Ovary (tissue), 9 donors: Measurements from ENCODE around the gene BHLHE41. TPM values are rescaled to one million over a fixed set of nuclear protein-coding genes. Genes with fewer than 3 reads are reported as not detected.

Experiments
- DNase-seq, 5 donors: peaks; one replicate each; pipeline ENCODE4 v3.0.0-alpha.2; 2019 to 2020
- H3K27ac ChIP-seq, 2 donors: fragments of 200-600 bp; one replicate each; pipeline versions ENCODE4 v1.5.1 to v1.8.0; 2019 to 2022
- H3K27me3 ChIP-seq: fragments of 200-600 bp; one replicate; pipeline ENCODE4 v1.8.0; 2022
- H3K36me3 ChIP-seq: fragments of 200-600 bp; sonication (generic); one replicate; pipeline ENCODE4 v1.5.1; 2019
- H3K4me1 ChIP-seq: one replicate; pipeline ENCODE4 v1.8.1; 2013; ENCODE audit warnings: mild to moderate bottlenecking, moderate library complexity; ENCODE audit not compliant: insufficient read depth
- H3K4me3 ChIP-seq: fragments of 200-600 bp; sonication (generic); one replicate; pipeline ENCODE4 v1.5.1; 2017
- H3K9me3 ChIP-seq, 2 donors: fragments of 200-600 bp in 1 of 2; sonication (generic) in 1 of 2; one replicate each; pipeline versions ENCODE4 v1.5.1 to v1.8.1; 2013 to 2019; ENCODE audit warnings: mild to moderate bottlenecking in 1 of 2, moderate library complexity in 1 of 2
- EP300 ChIP-seq: sonication (generic); formaldehyde crosslinking; IDR thresholded peaks from one replicate; pipeline ENCODE4 v1.6.1; 2017; ENCODE audit warnings: antibody characterized with exemption
- POLR2A ChIP-seq: fragments of 450-650 bp; IDR thresholded peaks from one replicate; pipeline ENCODE4 v1.6.1; 2017; ENCODE audit warnings: antibody characterized with exemption, mild to moderate bottlenecking, moderate library complexity
- WGBS, 3 donors: extraction: QIAGEN DNeasy Blood & Tissue Kit in 1 of 3; methylation state at CpG; one replicate each; pipeline versions ENCODE4 v1.1.5 to v1.1.7; 2013 to 2017; 5-methylcytosine and 5-hydroxymethylcytosine counted together
- intact Hi-C, 4 donors: fragments of 100-400 bp; cut with DNase I; formaldehyde crosslinking; loops; one replicate each; pipeline versions ENCODE4 v1.11.0 to v1.15.1; 2022 to 2023
- polyA plus RNA-seq, 2 donors: library from polyadenylated mRNA; stranded (reverse); fragments of 200-250 nt in 1 of 2; fragments of 350-450 nt in 1 of 2; fragmentation: Illumina TruSeq in 1 of 2; extraction: RNeasy Lipid Tissue Mini Kit (QIAGEN cat#74804) in 1 of 2; gene quantifications; one replicate each; pipeline ENCODE4 v1.2.3, GENCODE V29; 2013 to 2014
- total RNA-seq, 7 donors: library from RNA; depleted of rRNA in 2 of 7; stranded (reverse); fragments of >200 nt in 2 of 7; fragmentation: NEBNext Ultra II Directional in 3 of 7; extraction: Animal tissue kit (Norgen Biotek cat#: 25700) in 3 of 7; gene quantifications; one replicate each; pipeline versions ENCODE4 v1.1.0 to v1.2.4, GENCODE V29; 2016 to 2023
- TF ChIP-seq, protein P1 (sequence below), 3 donors: fragments of 450-650 bp in 2 of 3; fragments of 200-600 bp in 1 of 3; IDR thresholded peaks; one replicate each; pipeline versions ENCODE4 v1.5.1 to v1.8.0; 2016 to 2022; ENCODE audit warnings: antibody characterized with exemption in 3 of 3, mild to moderate bottlenecking in 1 of 3
- donor health status: DM: no; HTN: no; CAD: no; lungs with moderate emphysema.
- donor health status: DM: no; HTN: no; CAD: no.
- donor health status: Bipolar disorder and iron deficiency.
- donor health status: DM: yes; HTN: yes; CAD: no.
- donor health status: DM: no; HTN: no; CAD: no.
- donor health status: DM: yes; HTN: yes; CAD: no.

The BHLHE41 gene
- total and polyA plus RNA-seq, 9 donors: 4.2 to 42.8 (median 27.4) TPM

DNA sequence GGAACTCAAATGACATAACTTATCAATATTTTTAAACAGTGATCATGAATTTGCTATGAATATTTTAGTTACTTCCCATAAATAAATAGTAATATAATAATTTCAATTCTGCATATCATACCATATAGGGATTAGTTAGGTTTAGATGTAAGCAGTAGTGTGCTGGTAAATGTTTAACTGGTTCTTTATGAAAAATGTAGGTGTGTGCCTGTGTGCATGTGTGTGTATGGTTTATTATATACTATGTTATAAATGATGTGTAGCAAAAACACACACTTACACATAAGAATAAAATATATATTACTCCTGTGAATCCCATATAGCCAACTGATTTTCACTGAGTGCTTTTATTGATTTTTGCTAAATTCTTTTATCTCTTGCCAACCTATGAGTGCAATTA is 14.0 kb upstream of the BHLHE41 start:
- Histone ChIP-seq H3K4me1 (peaks cover 8% of the 10 kb centered on the region), H3K9me3 (no peaks in the 10 kb centered on the region), H3K27ac (no peak overlapping the region), H3K27me3 (no peaks in the 10 kb centered on the region), H3K4me3 (no peak overlapping the region), H3K36me3 (no peaks in the 10 kb centered on the region)
- no peak for TF ChIP-seq EP300
- no peak for TF ChIP-seq POLR2A
- TF ChIP-seq, protein P1, sequence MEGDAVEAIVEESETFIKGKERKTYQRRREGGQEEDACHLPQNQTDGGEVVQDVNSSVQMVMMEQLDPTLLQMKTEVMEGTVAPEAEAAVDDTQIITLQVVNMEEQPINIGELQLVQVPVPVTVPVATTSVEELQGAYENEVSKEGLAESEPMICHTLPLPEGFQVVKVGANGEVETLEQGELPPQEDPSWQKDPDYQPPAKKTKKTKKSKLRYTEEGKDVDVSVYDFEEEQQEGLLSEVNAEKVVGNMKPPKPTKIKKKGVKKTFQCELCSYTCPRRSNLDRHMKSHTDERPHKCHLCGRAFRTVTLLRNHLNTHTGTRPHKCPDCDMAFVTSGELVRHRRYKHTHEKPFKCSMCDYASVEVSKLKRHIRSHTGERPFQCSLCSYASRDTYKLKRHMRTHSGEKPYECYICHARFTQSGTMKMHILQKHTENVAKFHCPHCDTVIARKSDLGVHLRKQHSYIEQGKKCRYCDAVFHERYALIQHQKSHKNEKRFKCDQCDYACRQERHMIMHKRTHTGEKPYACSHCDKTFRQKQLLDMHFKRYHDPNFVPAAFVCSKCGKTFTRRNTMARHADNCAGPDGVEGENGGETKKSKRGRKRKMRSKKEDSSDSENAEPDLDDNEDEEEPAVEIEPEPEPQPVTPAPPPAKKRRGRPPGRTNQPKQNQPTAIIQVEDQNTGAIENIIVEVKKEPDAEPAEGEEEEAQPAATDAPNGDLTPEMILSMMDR (IDR thresholded peaks at IDR 0.05): no peak
- intact Hi-C loops: no loop called here
- no peak for DNase-seq

DNA sequence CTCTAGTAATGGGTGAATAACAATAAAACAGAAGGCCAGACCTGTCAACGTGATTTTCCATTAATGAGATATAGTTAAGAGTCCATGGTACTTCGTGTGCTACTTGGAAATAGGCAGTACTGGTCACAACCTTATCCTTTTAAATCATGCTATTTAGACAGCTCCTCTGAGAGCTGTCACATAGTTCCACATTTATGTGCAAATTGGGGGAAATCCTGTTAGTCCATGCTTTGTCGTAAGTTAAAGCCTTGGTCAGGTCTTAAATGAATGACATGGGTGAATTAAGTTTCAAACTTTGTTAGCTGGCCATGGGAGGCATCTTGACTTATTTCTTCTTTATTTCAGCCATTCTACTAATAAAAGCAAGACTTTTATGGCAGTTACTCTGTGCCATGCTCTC is 11.9 kb upstream of the BHLHE41 start:
- intact Hi-C loops: no loop called here
- no peak for TF ChIP-seq EP300
- TF ChIP-seq, protein P1 (IDR thresholded peaks at IDR 0.05): no peak
- TF ChIP-seq POLR2A: no peak
- H3K4me3 ChIP-seq: no peak overlapping the region
- no peak overlapping the region for H3K27ac ChIP-seq
- DNase-seq: no peak
- 79 to 83% (median 81%) methylated on average over 3 of the region's 3 CpGs for WGBS, 3 donors
- no peaks in the 10 kb centered on the region for H3K36me3 ChIP-seq
- H3K4me1 ChIP-seq: peaks cover 8% of the 10 kb centered on the region
- H3K9me3 ChIP-seq: no peaks in the 10 kb centered on the region
- no peaks in the 10 kb centered on the region for H3K27me3 ChIP-seq

DNA sequence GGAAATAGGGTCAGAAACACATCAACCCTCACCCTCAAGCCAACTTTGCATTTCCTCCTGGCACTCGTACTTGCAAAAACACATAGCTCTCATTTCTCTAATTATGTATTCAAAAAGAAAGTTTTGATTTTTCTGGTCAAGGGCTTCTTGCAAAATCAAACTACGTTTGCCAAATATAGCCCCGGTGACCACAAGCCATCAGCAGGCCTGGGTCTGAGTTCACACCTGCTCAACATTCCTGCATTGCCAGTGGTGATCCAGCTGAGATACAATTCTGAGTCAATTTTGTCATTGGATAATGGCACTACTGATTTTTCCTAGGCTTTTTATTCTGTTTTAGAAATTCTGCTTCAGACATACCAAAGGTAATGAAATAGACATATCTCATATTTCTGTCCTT is 10.7 kb upstream of the BHLHE41 start:
- Histone ChIP-seq H3K9me3 (no peaks in the 10 kb centered on the region), H3K27me3 (no peaks in the 10 kb centered on the region), H3K36me3 (no peaks in the 10 kb centered on the region), H3K27ac (no peak overlapping the region), H3K4me3 (no peak overlapping the region), H3K4me1 (peaks cover 8% of the 10 kb centered on the region)
- intact Hi-C loops: no loop called here
- 10 to 49% (median 13%) methylated on average over 3 of the region's 3 CpGs for WGBS, 3 donors
- TF ChIP-seq POLR2A (no peak), EP300 (no peak)
- TF ChIP-seq, protein P1 (IDR thresholded peaks at IDR 0.05): no peak
- DNase-seq: no peak

DNA sequence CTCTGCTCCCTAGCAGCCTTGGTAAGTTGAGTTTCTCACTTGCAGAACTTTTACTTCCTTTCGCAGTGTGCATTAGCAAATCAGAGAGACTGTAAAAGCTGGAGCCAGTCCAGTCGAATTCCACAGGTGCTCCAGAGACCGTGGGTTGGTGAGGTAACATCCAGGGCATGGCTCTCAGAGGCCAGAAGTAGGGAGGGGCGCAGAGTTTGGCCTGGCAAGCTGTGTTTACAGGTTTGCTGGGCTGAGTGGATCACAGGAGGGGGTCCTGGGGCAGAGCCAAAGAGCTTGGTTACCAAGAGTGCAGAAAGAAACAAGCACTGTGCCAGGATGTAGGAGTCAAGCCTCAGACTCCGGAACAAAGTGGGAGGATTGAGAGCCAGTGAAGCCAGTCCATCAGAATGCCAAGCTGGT is 10.2 kb upstream of the BHLHE41 start:
- H3K9me3 ChIP-seq: no peaks in the 10 kb centered on the region
- H3K4me1 ChIP-seq: peaks cover 8% of the 10 kb centered on the region
- DNase-seq: peak in 4 of 5 donors; percentile 28 to 61 (median 50)
- H3K4me3 ChIP-seq: no peak overlapping the region
- H3K27me3 ChIP-seq: no peaks in the 10 kb centered on the region
- 34 to 43% (median 35%) methylated on average over 5 of the region's 5 CpGs for WGBS, 3 donors
- no peaks in the 10 kb centered on the region for H3K36me3 ChIP-seq
- intact Hi-C loops: no loop called here
- no peak overlapping the region for H3K27ac ChIP-seq
- no peak for TF ChIP-seq POLR2A
- TF ChIP-seq, protein P1 (IDR thresholded peaks at IDR 0.05): no peak

DNA sequence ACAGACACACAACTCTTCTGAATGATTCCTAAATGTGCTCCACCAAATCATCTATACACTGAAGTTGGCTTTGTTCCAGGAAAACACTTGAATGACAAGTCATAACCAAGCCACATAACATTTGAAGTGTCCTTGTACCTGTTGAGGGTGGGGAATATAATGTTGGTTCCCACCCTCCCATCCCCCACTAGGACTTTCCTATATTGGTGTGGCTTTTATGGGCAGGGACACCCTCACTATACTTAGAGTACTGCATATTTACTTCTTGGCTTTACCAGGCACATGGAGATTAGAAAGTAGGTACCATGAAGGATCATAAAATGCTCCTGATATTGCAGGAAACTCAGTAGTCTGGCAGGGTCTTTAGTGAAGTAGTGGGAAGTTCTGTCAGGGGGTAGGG is 9.7 kb upstream of the BHLHE41 start:
- intact Hi-C loops: loop anchor here in 1 of 4 donors (5.0 kb wide), 1 partner anchor 183 kb away; no protein-coding TSS in a partner anchor
- no peaks in the 10 kb centered on the region for H3K36me3 ChIP-seq
- DNase-seq: no peak
- no peak for TF ChIP-seq EP300
- TF ChIP-seq, protein P1 (IDR thresholded peaks at IDR 0.05): no peak
- no peak for TF ChIP-seq POLR2A
- peaks cover 8% of the 10 kb centered on the region for H3K4me1 ChIP-seq
- no peaks in the 10 kb centered on the region for H3K27me3 ChIP-seq
- H3K9me3 ChIP-seq: no peaks in the 10 kb centered on the region
- H3K4me3 ChIP-seq: no peak overlapping the region
- no peak overlapping the region for H3K27ac ChIP-seq
